ENCODE results near the gene UBE3A.

- TF ChIP-seq CTCF (IDR thresholded peaks at IDR 0.05 in 8 of 11, conservative IDR thresholded peaks at IDR 0.05 in 3 of 11), result no peak
- TF ChIP-seq POLR2A (IDR thresholded peaks at IDR 0.05), result no peak
Measured at GRCh38 chr15:25333049-25333448, 105.8 kb downstream of the UBE3A start.
